B cell (primary cell): ENCODE data around the gene TEDC1. TPM values are rescaled to one million over a fixed set of nuclear protein-coding genes. Genes with fewer than 3 reads are reported as not detected.
A peak's percentile ranks its signal among the peaks of the same experiment; 100 is the strongest.

Experiments used
- ATAC-seq: fragments of 200-7000 bp; cut with Tn5 transposase; one replicate; pipeline ENCODE4 v1.10.0; 2021; ENCODE audit warnings: low read depth, mild to moderate bottlenecking, moderate number of reproducible peaks, moderate library complexity
- CTCF ChIA-PET: fragments of 350-600 bp; sonication (Branson Sonifier 250); formaldehyde crosslinking; loops from one replicate; lab custom pipeline; 2021; ENCODE audit warnings: antibody characterized with exemption, inconsistent platforms; lab: Charles Lee
- POLR2A ChIA-PET: fragments of 350-600 bp; sonication (Branson Sonifier 250); formaldehyde crosslinking; loops from one replicate; lab custom pipeline; 2021; ENCODE audit warnings: antibody characterized with exemption; lab: Charles Lee
- DNase-seq: peaks from one replicate; pipeline ENCODE4 v3.0.0; 2013
- H2AFZ ChIP-seq: 2 replicates; pipeline ENCODE4 v1.6.1; 2012; ENCODE audit warnings: mild to moderate bottlenecking, low read depth, low read length; ENCODE audit not compliant: insufficient read depth, poor library complexity, severe bottlenecking
- H3K27ac ChIP-seq, 2 donors: 1 replicate in 1 of 2; 2 replicates in 1 of 2; pipeline ENCODE4 v1.5.1; 2012 to 2013; ENCODE audit warnings: low read length in 2 of 2, mild to moderate bottlenecking in 2 of 2, moderate library complexity in 1 of 2
- H3K27me3 ChIP-seq, 4 experiments: fragments of 200-600 bp in 1 of 4; sonication (generic) in 1 of 4; replicated peaks in 1 of 4; 1 replicate in 2 of 4; 2 replicates in 2 of 4; pipeline versions ENCODE4 v1.6.1 to v1.7.0; 2013 to 2016; ENCODE audit warnings: low read length in 3 of 4, mild to moderate bottlenecking in 2 of 4, mixed read lengths in 1 of 4, moderate library complexity in 1 of 4; ENCODE audit not compliant: insufficient read depth in 4 of 4, control insufficient read depth in 3 of 4; ENCODE audit errors: control extremely low read depth in 1 of 4
- H3K36me3 ChIP-seq, 2 experiments: replicated peaks in 1 of 2; 1 replicate in 1 of 2; 2 replicates in 1 of 2; pipeline versions ENCODE4 v1.6.1 to v1.7.1; 2013; ENCODE audit warnings: low read length in 1 of 2; ENCODE audit not compliant: insufficient read depth in 2 of 2, control insufficient read depth in 1 of 2; ENCODE audit errors: control extremely low read depth in 1 of 2, extremely low read depth in 1 of 2
- H3K4me1 ChIP-seq, 2 donors: fragments of 200-600 bp in 1 of 2; sonication (generic) in 1 of 2; 1 replicate in 1 of 2; 2 replicates in 1 of 2; pipeline versions ENCODE4 v1.5.1 to v1.6.1; 2013 to 2017; ENCODE audit warnings: low read length in 2 of 2; ENCODE audit not compliant: control insufficient read depth in 2 of 2, insufficient read depth in 2 of 2
- H3K4me2 ChIP-seq: replicated peaks from 2 replicates; pipeline ENCODE3; 2012; ENCODE audit warnings: mild to moderate bottlenecking, low read depth, low read length; ENCODE audit not compliant: poor library complexity, severe bottlenecking
- H3K4me3 ChIP-seq, 5 experiments: fragments of 200-600 bp in 1 of 5; sonication (generic) in 1 of 5; 1 replicate in 3 of 5; 2 replicates in 2 of 5; pipeline versions ENCODE4 v1.5.1 to v1.7.0; 2011 to 2016; ENCODE audit warnings: low read length in 4 of 5, mild to moderate bottlenecking in 4 of 5, low read depth in 2 of 5, control low read depth in 1 of 5, moderate library complexity in 1 of 5; ENCODE audit not compliant: insufficient read depth in 1 of 5; ENCODE audit errors: control extremely low read depth in 1 of 5, extremely low read depth in 1 of 5
- H3K79me2 ChIP-seq: fragments of 200-600 bp; sonication (generic); one replicate; pipeline ENCODE4 v1.6.0; 2016; ENCODE audit warnings: low read length; ENCODE audit not compliant: control insufficient read depth, insufficient read depth
- H3K9ac ChIP-seq: fragments of 200-600 bp; sonication (generic); 2 replicates; pipeline ENCODE4 v1.6.1; 2017; ENCODE audit warnings: mild to moderate bottlenecking, low read length, moderate library complexity
- H3K9me3 ChIP-seq, 3 donors: one replicate each; pipeline versions ENCODE4 v1.6.1 to v1.7.1; 2013; ENCODE audit warnings: low read length in 2 of 3; ENCODE audit not compliant: control insufficient read depth in 2 of 3, insufficient read depth in 1 of 3; ENCODE audit errors: control extremely low read depth in 1 of 3
- H4K20me1 ChIP-seq: 2 replicates; pipeline ENCODE4 v1.6.0; 2012; ENCODE audit warnings: mild to moderate bottlenecking, low read length; ENCODE audit not compliant: insufficient read depth, control insufficient read depth, poor library complexity, severe bottlenecking
- H3K27ac Mint-ChIP-seq: one replicate; pipeline ENCODE4 v1.8.0; 2021; ENCODE audit warnings: mixed read lengths
- H3K27me3 Mint-ChIP-seq: one replicate; pipeline ENCODE4 v1.8.0; 2021; ENCODE audit warnings: mixed read lengths
- H3K4me1 Mint-ChIP-seq: one replicate; pipeline ENCODE4 v1.8.0; 2021; ENCODE audit warnings: mixed read lengths
- H3K4me3 Mint-ChIP-seq: one replicate; pipeline ENCODE4 v1.8.0; 2021; ENCODE audit warnings: mixed read lengths
- H3K9me3 Mint-ChIP-seq: one replicate; pipeline ENCODE4 v1.8.0; 2022; ENCODE audit warnings: mixed read lengths; ENCODE audit not compliant: insufficient read depth
- EZH2 ChIP-seq: IDR thresholded peaks from 2 replicates; pipeline ENCODE4 v1.6.1; 2012; ENCODE audit warnings: borderline replicate concordance, low read depth, mild to moderate bottlenecking, moderate library complexity, low read length; ENCODE audit not compliant: insufficient read depth, poor library complexity, severe bottlenecking
- WGBS: methylation state at CpG from one replicate; pipeline ENCODE4 v1.1.5; 2013; ENCODE audit warnings: missing lambda C conversion rate; ENCODE audit not compliant: insufficient coverage; 5-methylcytosine and 5-hydroxymethylcytosine counted together
- intact Hi-C: fragments of 100-400 bp; cut with micrococcal nuclease; formaldehyde crosslinking; loops from one replicate; pipeline ENCODE4 v1.10.0; 2022
- polyA plus RNA-seq: library from polyadenylated mRNA; depleted of rRNA; stranded (reverse); fragments of >200 nt; gene quantifications from 2 replicates; pipeline ENCODE4 v1.2.3, GENCODE V29; 2012
- total RNA-seq, 2 donors: library from RNA; stranded (reverse); fragments of 120-200 nt in 1 of 2; gene quantifications; 1 replicate in 1 of 2; 2 replicates in 1 of 2; pipeline versions ENCODE4 v1.2.3 to v1.2.4, GENCODE V29; 2013 to 2022
- TF ChIP-seq, protein P1 (sequence below): fragments of 200-600 bp; IDR thresholded peaks from one replicate; pipeline ENCODE4 v1.8.0; 2022; ENCODE audit warnings: antibody characterized with exemption, mild to moderate bottlenecking

The TEDC1 gene
- total and polyA plus RNA-seq, 2 donors (not counting 1 experiment from before 2014, with no cell fraction given): 19.7 to 22.2 TPM

DNA sequence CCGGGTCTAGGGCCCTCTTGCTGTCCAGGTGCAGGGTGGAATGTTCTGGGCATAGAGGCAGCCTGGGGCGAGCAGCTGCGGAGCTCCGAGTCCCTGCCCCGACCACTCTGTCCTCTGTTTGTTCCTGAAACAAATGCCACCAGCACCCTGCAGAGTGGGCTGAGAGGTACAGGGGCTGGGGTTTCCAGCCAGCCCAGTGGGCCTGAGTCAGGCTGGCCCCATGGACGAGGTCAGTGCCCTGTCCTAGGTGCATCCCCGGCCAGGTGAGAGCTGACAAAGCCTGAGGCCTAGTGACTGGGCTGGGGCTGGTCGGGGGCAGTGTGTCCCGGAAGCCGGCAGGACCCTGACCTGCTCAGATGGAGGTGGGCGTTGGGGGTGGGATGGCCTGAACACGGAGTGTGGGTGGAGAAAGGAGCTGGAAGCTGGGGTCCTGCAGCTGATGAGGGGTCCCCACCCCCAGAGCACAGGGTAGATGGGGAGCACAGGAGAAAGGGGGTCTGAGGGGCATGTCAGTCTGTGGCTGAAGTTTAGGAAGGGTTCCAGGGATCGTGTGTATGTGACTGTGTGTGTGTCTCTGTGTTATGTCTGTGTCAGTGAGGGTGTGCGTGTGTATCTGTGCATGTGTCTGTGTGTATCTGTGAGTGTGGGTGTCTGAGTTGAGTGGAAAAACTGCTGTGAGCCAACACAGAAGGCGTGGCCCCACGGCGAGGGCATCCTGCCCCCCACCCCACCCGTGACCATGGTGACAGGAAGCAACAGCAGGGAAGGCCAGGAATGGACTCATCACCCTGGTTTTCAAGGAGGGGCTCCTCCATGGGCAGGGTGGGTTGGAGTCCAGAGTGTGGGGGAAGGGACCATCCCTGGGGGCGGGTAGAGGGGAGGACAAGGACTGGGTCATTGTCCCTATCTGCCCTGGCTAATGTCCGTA lies 6.7 kb upstream of the TEDC1 start:
- H4K20me1 ChIP-seq: peaks cover 16% of the 10 kb centered on the region
- TF ChIP-seq, protein P1, sequence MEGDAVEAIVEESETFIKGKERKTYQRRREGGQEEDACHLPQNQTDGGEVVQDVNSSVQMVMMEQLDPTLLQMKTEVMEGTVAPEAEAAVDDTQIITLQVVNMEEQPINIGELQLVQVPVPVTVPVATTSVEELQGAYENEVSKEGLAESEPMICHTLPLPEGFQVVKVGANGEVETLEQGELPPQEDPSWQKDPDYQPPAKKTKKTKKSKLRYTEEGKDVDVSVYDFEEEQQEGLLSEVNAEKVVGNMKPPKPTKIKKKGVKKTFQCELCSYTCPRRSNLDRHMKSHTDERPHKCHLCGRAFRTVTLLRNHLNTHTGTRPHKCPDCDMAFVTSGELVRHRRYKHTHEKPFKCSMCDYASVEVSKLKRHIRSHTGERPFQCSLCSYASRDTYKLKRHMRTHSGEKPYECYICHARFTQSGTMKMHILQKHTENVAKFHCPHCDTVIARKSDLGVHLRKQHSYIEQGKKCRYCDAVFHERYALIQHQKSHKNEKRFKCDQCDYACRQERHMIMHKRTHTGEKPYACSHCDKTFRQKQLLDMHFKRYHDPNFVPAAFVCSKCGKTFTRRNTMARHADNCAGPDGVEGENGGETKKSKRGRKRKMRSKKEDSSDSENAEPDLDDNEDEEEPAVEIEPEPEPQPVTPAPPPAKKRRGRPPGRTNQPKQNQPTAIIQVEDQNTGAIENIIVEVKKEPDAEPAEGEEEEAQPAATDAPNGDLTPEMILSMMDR: no peak
- TF ChIP-seq EZH2: no peak
- peak overlapping the region; percentile 100 for H3K27ac Mint-ChIP-seq
- WGBS: 89% methylated on average over 13 of the region's 20 CpGs
- intact Hi-C loops: loop anchor here (10.0 kb wide), 1 partner anchor 420 kb away; the partner anchor contains the start of gene GPR132
- H3K4me2 ChIP-seq: no peak overlapping the region
- H3K27me3 Mint-ChIP-seq: no peaks in the 10 kb centered on the region
- DNase-seq (peak; percentile 54), ATAC-seq (no peak)
- peaks cover 65 to 91% of the 10 kb centered on the region in 2 donors for H3K4me1 ChIP-seq
- H3K27me3 ChIP-seq: peaks cover 0 to 3% (median 0%) of the 10 kb centered on the region in 4 experiments
- H3K27ac ChIP-seq: peak overlapping the region; percentile 38 to 99
- peak overlapping the region; percentile 13 for H3K4me3 Mint-ChIP-seq
- POLR2A ChIA-PET: no interaction called here
- H3K9ac ChIP-seq: no peak overlapping the region
- H3K36me3 ChIP-seq: peaks cover 0 to 6% of the 10 kb centered on the region in 2 experiments
- no peak overlapping the region for H3K4me3 ChIP-seq
- H3K4me1 Mint-ChIP-seq: peaks cover 72% of the 10 kb centered on the region
- no peak overlapping the region for H2AFZ ChIP-seq
- peaks cover 0 to 4% (median 0%) of the 10 kb centered on the region in 3 donors for H3K9me3 ChIP-seq
- CTCF ChIA-PET: interaction anchor here (1.1 kb wide), 1 partner anchor 439 kb away, joined by 3 read pairs; no protein-coding TSS in a partner anchor
- H3K79me2 ChIP-seq: peaks cover 6% of the 10 kb centered on the region
- H3K9me3 Mint-ChIP-seq: no peaks in the 10 kb centered on the region
